Measurements from ENCODE around the gene ANAPC7.

Gene ANAPC7

DNA sequence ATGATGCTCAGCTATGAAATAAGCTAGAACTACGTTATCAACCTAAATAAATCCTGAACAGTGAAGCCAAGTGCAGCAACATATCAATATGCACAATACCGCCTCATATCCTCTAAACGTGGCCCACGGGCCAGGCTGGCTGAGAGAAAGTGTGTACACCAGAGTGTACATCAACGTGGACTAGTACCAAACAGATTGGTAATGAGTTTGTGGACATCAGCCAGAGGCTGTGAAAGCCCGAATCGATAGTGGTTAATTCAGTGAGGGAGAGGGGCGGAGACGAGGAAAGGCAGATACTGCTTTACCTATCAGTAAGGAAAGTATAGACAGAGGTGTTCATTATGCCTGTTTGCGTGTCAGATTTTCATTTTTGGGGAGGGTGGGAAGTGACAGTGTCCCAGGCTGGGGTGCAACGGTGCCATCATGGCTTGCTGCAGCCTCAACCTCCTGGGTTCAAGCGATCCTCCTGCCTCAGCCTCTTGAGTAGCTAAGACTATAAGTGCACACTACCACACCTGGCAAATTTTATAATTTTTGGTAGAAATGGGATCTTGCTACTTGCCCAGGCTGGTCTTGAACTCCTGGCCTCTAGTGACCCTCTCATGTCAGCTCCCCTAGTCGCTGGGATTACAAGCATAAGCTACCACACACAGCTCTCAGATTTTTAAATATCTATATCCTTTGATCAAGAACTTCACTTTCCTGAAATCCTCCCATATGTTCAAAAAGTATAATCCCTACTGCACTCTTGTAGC, 50.1 kb downstream of the ANAPC7 start (continued):
- TF ChIP-seq, protein P1, sequence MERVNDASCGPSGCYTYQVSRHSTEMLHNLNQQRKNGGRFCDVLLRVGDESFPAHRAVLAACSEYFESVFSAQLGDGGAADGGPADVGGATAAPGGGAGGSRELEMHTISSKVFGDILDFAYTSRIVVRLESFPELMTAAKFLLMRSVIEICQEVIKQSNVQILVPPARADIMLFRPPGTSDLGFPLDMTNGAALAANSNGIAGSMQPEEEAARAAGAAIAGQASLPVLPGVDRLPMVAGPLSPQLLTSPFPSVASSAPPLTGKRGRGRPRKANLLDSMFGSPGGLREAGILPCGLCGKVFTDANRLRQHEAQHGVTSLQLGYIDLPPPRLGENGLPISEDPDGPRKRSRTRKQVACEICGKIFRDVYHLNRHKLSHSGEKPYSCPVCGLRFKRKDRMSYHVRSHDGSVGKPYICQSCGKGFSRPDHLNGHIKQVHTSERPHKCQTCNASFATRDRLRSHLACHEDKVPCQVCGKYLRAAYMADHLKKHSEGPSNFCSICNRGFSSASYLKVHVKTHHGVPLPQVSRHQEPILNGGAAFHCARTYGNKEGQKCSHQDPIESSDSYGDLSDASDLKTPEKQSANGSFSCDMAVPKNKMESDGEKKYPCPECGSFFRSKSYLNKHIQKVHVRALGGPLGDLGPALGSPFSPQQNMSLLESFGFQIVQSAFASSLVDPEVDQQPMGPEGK (CRISPR knock-in tag; IDR thresholded peaks at IDR 0.05; ENCODE audit: borderline replicate concordance), result no peak
- TF ChIP-seq ZNF565 (CRISPR knock-in tag; conservative IDR thresholded peaks at IDR 0.05; ENCODE audit: low read depth) (no peak), OSR1 (CRISPR knock-in tag; IDR thresholded peaks at IDR 0.05) (no peak), ESRRG (CRISPR knock-in tag; IDR thresholded peaks at IDR 0.05) (no peak), ARNTL (CRISPR knock-in tag; IDR thresholded peaks at IDR 0.05; ENCODE audit: borderline replicate concordance, low read depth) (no peak), TCF4 (CRISPR knock-in tag; IDR thresholded peaks at IDR 0.05; ENCODE audit: borderline replicate concordance) (no peak), ZFP3 (CRISPR knock-in tag; IDR thresholded peaks at IDR 0.05) (no peak), ZNF8 (CRISPR knock-in tag; IDR thresholded peaks at IDR 0.05) (no peak), PPARA (CRISPR knock-in tag; IDR thresholded peaks at IDR 0.05; ENCODE audit: borderline replicate concordance) (no peak)
- TF ChIP-seq, protein P2, sequence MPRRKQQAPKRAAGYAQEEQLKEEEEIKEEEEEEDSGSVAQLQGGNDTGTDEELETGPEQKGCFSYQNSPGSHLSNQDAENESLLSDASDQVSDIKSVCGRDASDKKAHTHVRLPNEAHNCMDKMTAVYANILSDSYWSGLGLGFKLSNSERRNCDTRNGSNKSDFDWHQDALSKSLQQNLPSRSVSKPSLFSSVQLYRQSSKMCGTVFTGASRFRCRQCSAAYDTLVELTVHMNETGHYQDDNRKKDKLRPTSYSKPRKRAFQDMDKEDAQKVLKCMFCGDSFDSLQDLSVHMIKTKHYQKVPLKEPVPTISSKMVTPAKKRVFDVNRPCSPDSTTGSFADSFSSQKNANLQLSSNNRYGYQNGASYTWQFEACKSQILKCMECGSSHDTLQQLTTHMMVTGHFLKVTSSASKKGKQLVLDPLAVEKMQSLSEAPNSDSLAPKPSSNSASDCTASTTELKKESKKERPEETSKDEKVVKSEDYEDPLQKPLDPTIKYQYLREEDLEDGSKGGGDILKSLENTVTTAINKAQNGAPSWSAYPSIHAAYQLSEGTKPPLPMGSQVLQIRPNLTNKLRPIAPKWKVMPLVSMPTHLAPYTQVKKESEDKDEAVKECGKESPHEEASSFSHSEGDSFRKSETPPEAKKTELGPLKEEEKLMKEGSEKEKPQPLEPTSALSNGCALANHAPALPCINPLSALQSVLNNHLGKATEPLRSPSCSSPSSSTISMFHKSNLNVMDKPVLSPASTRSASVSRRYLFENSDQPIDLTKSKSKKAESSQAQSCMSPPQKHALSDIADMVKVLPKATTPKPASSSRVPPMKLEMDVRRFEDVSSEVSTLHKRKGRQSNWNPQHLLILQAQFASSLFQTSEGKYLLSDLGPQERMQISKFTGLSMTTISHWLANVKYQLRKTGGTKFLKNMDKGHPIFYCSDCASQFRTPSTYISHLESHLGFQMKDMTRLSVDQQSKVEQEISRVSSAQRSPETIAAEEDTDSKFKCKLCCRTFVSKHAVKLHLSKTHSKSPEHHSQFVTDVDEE (CRISPR knock-in tag; IDR thresholded peaks at IDR 0.05), result no peak

DNA sequence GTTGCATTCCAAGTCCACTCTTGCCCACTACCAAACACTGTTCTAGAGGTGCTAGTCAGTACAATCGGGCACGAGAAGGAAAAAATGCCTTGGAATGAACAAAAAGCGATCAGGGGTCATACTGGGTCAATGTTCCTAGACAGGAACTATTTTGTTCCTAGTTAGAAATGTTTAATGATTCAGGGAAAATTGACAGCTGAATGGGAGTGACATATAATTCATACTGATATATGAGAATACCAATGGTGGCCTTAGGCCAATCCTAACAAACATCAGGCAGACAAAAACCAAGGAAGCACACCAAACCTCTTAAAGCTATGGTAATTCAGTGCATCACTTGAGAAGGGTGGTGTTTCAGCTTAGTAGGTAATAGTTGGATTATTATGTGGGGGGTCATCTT, 51.1 kb downstream of the ANAPC7 start:
- TF ChIP-seq ZFP3 (CRISPR knock-in tag; IDR thresholded peaks at IDR 0.05), result no peak
- TF ChIP-seq, protein P1 (CRISPR knock-in tag; IDR thresholded peaks at IDR 0.05; ENCODE audit: borderline replicate concordance), result 0 out of 2 replicates have a peak, but pooled peaks have one; percentile 12
- no peak for ATAC-seq

DNA sequence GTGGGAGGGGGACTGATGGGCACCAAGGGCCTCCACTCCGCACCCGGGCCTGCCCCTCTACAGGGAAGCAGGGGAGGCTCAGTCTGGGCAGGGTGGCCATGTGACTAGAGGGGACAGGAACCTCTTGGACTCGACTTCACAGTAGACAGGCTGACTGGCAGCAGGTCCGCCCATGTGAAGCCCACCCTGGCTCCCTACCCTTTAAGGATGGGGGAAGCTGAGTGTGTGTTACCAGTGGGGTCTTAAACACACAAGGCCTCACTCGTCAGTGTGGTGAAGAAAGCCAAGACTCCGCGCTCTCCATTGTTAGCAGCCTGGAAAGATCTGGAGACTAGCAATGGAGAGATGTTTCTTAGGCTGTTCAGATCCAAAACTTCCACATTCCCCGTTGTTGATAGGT, 52.4 kb downstream of the ANAPC7 start:
- no peak for ATAC-seq
- TF ChIP-seq, protein P1 (CRISPR knock-in tag; IDR thresholded peaks at IDR 0.05; ENCODE audit: borderline replicate concordance), result no peak
- TF ChIP-seq CSDC2 (CRISPR knock-in tag; IDR thresholded peaks at IDR 0.05), result no peak
- TF ChIP-seq RARB (CRISPR knock-in tag; IDR thresholded peaks at IDR 0.05), result no peak
- no peak for TF ChIP-seq ARNTL (CRISPR knock-in tag; IDR thresholded peaks at IDR 0.05; ENCODE audit: borderline replicate concordance, low read depth)
- TF ChIP-seq ZNF565 (CRISPR knock-in tag; conservative IDR thresholded peaks at IDR 0.05; ENCODE audit: low read depth), result no peak

DNA sequence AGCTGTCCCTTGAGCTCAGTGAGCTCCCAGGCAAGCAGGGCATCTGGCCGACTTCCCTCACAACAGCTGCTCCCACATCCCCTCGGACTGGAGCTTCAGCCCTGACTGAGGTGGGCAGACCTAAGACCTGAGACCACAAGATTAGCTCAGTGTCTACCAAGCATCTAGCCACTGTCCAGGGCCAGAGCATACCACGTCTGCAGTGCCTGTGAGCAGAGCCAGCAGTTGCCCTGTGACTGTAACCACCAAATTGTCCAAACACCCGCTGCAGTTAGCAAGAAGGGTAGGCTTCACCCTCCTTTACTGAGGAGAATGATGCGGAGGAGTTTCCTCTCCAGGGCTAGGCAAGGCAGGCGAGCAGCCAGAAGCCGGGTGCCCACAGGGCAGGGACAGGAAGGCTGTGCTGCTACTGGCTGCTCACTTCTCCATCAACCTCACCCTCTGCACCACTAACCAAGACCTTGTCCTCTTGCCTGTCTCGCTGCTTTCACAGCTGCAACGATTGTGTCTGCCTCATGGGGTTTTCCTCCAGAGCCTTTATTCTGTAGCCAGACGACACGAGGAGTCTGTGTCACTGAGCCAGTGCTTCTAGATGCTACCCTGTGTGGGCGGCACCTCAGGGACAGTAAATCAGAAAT, 53.9 kb downstream of the ANAPC7 start:
- no peak for ATAC-seq
- TF ChIP-seq ZNF8 (CRISPR knock-in tag; IDR thresholded peaks at IDR 0.05) (no peak), ZNF70 (CRISPR knock-in tag; IDR thresholded peaks at IDR 0.05) (no peak)

DNA sequence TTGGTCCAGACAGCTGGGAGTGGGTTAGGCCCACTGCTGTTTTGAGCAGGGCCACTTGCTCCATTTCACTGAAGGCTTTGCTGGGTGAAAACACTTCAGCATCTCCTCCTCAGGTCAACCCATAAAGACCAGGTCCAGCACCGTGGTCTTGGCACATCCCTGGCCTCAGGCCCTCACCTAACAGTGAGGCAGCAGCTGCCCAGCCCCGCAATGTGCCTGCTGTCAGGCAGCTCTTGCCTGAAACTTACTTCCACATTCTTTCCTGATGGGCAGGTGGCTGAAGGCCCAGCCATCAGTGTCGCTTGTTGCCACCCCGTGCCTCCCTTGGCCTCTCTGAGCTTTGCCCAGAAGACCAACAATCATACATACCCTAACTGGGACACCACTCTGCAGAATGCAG, 54.4 kb downstream of the ANAPC7 start:
- ATAC-seq, result no peak
- TF ChIP-seq ISL1 (CRISPR knock-in tag; IDR thresholded peaks at IDR 0.05) (no peak), OSR1 (CRISPR knock-in tag; IDR thresholded peaks at IDR 0.05) (no peak), PPARA (CRISPR knock-in tag; IDR thresholded peaks at IDR 0.05; ENCODE audit: borderline replicate concordance) (no peak), ZC3H10 (CRISPR knock-in tag; IDR thresholded peaks at IDR 0.05) (no peak), SNAI2 (CRISPR knock-in tag; IDR thresholded peaks at IDR 0.05) (no peak), ARNTL (CRISPR knock-in tag; IDR thresholded peaks at IDR 0.05; ENCODE audit: borderline replicate concordance, low read depth) (no peak), RARB (CRISPR knock-in tag; IDR thresholded peaks at IDR 0.05) (no peak), CSDC2 (CRISPR knock-in tag; IDR thresholded peaks at IDR 0.05) (no peak)
- TF ChIP-seq, protein P3, sequence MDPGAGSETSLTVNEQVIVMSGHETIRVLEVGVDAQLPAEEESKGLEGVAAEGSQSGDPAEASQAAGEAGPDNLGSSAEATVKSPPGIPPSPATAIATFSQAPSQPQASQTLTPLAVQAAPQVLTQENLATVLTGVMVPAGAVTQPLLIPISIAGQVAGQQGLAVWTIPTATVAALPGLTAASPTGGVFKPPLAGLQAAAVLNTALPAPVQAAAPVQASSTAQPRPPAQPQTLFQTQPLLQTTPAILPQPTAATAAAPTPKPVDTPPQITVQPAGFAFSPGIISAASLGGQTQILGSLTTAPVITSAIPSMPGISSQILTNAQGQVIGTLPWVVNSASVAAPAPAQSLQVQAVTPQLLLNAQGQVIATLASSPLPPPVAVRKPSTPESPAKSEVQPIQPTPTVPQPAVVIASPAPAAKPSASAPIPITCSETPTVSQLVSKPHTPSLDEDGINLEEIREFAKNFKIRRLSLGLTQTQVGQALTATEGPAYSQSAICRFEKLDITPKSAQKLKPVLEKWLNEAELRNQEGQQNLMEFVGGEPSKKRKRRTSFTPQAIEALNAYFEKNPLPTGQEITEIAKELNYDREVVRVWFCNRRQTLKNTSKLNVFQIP (CRISPR knock-in tag; IDR thresholded peaks at IDR 0.05; ENCODE audit: borderline replicate concordance, low read depth), result no peak
- TF ChIP-seq, protein P2 (CRISPR knock-in tag; IDR thresholded peaks at IDR 0.05), result no peak
